HG03439 (cell line): Measurements from ENCODE around the gene CREG2.
"Not testable (repeated sequence)": the region's sequence is repeated elsewhere in the genome, so short reads cannot be mapped to it uniquely, and the experiment has no call there.

Experiments used
- ATAC-seq: cut with Tn5 transposase; IDR thresholded peaks from one replicate; pipeline ENCODE4 v1.9.1; 2021; ENCODE audit warnings: mild to moderate bottlenecking, moderate library complexity; ENCODE audit not compliant: unreplicated experiment

Gene CREG2

GRCh38 chr2:101349893-101350662 lies 37.2 kb downstream of the CREG2 start:
- ATAC-seq: no peak

- ATAC-seq: no peak
Observed at GRCh38 chr2:101348883-101349282, 38.4 kb downstream of the CREG2 start.

- no peak for ATAC-seq
Observed at GRCh38 chr2:101346909-101347308, 40.4 kb downstream of the CREG2 start.

- ATAC-seq: no peak
Observed at GRCh38 chr2:101344137-101344536, 43.2 kb downstream of the CREG2 start.

- no peak for ATAC-seq
Observed at GRCh38 chr2:101342625-101343008, 44.7 kb downstream of the CREG2 start.

- ATAC-seq: no peak
Observed at GRCh38 chr2:101341901-101342624, 45.2 kb downstream of the CREG2 start.

- ATAC-seq: no peak
Observed at GRCh38 chr2:101341421-101341820, 45.9 kb downstream of the CREG2 start.

GRCh38 chr2:101340141-101340551 lies 47.2 kb downstream of the CREG2 start:
- no peak for ATAC-seq

GRCh38 chr2:101339266-101339880 lies 47.9 kb downstream of the CREG2 start:
- no peak for ATAC-seq

GRCh38 chr2:101337877-101338276 lies 49.4 kb downstream of the CREG2 start:
- no peak for ATAC-seq

- ATAC-seq: no peak
Observed at GRCh38 chr2:101332885-101333766, 54.2 kb downstream of the CREG2 start.

GRCh38 chr2:101331202-101331601 lies 56.1 kb downstream of the CREG2 start:
- no peak for ATAC-seq

- ATAC-seq: no peak
Observed at GRCh38 chr2:101330253-101330933, 56.9 kb downstream of the CREG2 start.

- no peak for ATAC-seq
Observed at GRCh38 chr2:101329026-101329425, 58.3 kb downstream of the CREG2 start.

- ATAC-seq: no peak
Observed at GRCh38 chr2:101328474-101329007, 58.8 kb downstream of the CREG2 start.

- no peak for ATAC-seq
Observed at GRCh38 chr2:101327863-101328394, 59.4 kb downstream of the CREG2 start.

- ATAC-seq: no peak
Observed at GRCh38 chr2:101325425-101325824, 61.9 kb downstream of the CREG2 start.

- not testable (repeated sequence) for ATAC-seq
Observed at GRCh38 chr2:101316568-101316967, 70.7 kb downstream of the CREG2 start.

GRCh38 chr2:101311696-101312017 lies 75.6 kb downstream of the CREG2 start:
- ATAC-seq: no peak
